ENCODE measurements around the gene SEMA7A.
A peak's percentile ranks its signal among the peaks of the same experiment; 100 is the strongest.
"Not testable (repeated sequence)": the region's sequence is repeated elsewhere in the genome, so short reads cannot be mapped to it uniquely, and the experiment has no call there.

The SEMA7A gene, protein sequence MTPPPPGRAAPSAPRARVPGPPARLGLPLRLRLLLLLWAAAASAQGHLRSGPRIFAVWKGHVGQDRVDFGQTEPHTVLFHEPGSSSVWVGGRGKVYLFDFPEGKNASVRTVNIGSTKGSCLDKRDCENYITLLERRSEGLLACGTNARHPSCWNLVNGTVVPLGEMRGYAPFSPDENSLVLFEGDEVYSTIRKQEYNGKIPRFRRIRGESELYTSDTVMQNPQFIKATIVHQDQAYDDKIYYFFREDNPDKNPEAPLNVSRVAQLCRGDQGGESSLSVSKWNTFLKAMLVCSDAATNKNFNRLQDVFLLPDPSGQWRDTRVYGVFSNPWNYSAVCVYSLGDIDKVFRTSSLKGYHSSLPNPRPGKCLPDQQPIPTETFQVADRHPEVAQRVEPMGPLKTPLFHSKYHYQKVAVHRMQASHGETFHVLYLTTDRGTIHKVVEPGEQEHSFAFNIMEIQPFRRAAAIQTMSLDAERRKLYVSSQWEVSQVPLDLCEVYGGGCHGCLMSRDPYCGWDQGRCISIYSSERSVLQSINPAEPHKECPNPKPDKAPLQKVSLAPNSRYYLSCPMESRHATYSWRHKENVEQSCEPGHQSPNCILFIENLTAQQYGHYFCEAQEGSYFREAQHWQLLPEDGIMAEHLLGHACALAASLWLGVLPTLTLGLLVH

DNA sequence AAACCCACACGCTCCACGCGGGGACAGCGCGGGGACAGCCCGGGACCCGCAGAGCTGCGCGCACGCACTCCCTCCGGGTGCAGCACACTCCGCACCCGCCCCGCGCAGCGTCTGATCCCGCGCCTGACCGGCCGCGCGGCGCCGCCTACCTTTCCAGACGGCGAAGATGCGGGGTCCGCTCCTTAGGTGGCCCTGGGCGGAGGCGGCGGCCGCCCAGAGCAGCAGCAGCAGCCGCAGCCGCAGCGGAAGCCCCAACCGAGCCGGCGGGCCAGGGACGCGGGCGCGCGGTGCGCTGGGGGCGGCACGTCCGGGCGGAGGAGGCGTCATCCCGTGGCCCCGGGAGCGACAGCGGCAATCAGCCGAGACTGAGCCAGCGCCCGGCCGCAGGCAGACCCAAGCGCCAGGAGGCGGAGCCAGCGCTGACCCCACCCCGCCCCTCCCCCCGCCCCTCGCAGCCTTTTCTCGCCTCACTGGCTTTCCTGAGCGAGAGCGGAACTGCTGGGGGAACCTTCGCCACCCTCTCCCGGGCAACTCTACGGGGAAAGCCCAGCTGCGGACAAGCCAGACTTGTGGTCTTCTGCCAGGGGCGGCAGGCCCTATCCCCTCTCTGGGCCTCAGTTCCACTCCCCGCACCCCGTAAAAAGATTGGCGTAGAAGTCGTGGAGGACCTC is at the start of gene SEMA7A:
Gene SEMA7A, minus strand, starts transcription at position 367 of the 671 bp plus-strand sequence. Its CDS starts 40 bp downstream, at position 327.
- no peak for DNase-seq

DNA sequence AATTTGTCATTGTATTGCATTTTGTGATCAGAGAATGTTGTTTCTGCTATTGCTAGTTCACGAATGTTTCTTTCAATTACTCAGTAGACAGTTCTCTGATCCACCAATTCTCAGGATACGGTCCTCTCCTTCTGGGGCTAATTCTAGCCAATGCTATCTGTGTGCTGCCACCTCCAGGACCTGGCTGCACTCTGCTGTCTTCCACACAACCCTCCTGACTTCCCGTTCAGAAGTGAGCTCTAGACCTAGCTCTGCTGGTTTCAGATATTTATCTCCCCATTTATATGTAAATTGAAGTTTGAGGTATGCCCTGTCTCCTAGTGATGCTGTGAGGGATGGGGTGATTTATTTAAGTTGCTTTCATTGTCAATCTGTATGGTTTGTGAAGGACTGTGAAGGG is 48.9 kb upstream of the SEMA7A start:
- DNase-seq = no peak

GRCh38 chr15:74480364-74480763 is 46.6 kb upstream of the SEMA7A start:
- DNase-seq = not testable (repeated sequence)

DNA sequence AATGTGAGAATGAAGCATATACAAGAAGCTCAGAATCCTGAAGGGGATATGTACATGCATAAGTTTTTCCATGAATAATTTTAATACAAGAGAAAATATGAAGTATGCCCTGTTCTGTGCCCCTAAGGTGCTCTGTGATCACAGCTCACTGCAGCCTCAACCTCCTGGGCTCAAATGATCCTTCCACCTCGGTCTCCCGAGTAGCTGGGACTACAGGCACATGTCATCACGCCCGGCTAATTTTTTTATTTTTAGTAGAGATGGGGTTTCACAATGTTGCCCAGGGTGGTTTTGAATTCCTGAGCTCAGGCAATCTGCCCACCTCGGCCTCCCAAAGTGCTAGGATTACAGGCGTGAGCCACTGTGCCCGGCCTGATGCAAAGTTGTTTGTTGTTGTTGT is 37.9 kb upstream of the SEMA7A start:
- not testable (repeated sequence) for DNase-seq

- DNase-seq = no peak
Measured at GRCh38 chr15:74470631-74471395, 37.1 kb upstream of the SEMA7A start.

DNA sequence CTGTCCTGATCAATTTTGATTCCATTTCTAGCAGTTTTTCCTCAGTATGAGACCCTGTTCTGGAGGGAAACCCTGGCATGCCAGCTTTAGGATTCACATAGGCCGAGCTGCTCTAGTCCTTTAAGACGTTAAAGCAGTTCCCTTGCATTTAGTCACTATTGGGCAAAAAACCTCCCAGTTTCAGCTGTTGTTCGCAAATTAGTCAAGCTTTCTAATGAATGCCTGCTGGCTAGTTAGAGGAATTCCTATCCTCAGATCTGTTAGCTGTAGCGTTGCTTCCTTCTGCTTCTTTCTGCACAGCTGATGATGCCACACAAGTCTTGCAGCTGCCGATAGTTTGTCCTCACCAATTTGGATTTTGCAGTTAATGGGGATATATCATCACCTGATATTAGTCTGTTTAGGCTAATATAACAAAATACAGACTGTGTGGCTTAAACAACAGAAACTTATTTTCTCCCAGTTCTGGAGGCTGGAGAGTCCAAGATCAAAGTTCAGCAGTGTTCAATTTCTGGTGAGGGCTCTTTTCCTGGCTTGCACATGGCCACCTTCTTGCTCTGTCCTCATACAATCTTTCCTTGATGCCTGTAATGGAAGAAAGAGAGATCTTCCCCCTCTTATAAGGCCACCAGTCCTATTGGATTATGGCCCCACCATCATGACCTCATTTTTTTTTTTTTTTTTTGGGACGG is 34.7 kb upstream of the SEMA7A start:
- DNase-seq = no peak

- DNase-seq = no peak
Measured at GRCh38 chr15:74466570-74466969, 32.8 kb upstream of the SEMA7A start.

- DNase-seq = no peak
Measured at GRCh38 chr15:74464897-74465296, 31.1 kb upstream of the SEMA7A start.

- no peak for DNase-seq
Measured at GRCh38 chr15:74464216-74464615, 30.5 kb upstream of the SEMA7A start.

GRCh38 chr15:74463634-74464033 is 29.9 kb upstream of the SEMA7A start:
- no peak for DNase-seq

DNA sequence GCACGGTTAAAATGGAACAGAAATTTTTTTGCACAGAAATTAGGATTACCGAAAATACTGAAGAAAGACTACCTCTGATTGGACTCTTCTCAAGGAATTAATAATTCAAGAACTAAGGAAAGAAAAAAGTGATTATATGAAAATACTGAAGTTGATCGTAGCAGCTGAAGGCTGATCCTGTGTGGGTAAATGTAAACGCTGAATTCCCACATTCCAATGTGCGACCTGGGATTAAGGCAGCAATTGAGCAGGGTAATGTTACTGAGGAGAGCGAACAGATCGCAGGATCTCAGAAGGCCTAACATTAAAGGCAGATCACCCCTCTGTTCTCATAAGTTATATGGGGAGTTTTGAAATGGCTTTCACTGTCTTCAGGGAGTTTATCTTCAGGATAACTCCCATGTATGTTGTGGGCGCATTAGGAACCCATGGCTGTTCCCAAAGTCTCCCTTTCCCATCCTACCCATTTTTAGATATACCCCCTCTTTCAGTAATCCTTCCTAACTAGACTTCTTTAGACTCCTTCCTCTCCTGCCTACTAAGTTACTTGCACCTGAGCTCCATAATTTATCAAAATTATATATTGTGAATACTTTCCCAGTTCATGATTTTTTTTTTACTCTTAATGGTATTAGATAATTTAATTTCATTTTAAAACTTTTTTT is 28.2 kb upstream of the SEMA7A start:
- no peak for DNase-seq

DNA sequence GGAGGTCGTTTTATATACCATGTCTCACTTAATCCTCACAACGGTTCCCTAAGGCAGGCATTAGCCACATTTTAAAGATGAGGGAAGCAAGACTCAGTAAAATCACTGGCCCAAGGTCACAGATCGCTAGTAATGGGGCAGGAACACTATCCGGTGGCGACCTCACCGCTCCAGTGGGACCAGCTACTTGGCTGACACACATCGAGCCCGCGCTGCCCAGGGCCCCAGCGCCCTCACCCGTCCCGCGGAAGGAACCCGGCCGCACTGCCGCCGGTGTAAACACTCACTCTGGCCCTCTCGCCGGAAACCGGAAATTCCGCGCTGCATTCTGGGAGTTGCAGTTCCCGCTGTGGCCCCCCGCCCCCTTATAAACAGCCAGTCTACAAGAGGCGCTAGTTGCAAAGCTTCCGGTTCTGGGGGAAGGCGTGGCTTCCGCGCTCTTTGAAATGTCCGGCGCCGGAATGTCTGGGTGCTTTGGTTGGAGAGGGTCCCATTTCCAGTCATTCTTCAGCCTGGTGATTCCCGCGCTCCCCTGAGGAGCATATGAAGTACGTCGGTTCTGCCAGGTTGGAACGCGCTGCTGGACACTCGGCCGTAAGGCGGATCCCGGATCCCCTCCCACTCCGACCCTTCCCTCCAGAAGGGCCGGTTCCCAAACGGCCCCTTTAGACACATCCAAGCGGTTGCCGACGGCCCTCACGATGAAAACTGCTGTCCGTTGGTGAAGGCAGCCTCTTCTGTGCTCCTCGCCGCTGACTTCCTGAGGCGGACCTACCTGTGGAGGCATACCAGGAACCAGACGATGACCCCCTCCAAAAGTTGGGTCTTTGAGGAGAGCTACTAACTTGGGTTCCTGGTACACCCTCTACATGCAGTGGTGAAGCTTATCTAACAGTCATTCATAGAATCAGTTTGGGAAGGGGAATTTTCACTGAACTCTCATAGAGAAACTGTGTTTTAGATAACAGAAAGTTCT is 27.4 kb upstream of the SEMA7A start, which contains the start of gene UBL7:
Gene UBL7, minus strand, starts transcription at position 290 of the 976 bp plus-strand sequence. CDS start 2,293 bp downstream, outside the sequence.
- peak; percentile 73 for DNase-seq

DNA sequence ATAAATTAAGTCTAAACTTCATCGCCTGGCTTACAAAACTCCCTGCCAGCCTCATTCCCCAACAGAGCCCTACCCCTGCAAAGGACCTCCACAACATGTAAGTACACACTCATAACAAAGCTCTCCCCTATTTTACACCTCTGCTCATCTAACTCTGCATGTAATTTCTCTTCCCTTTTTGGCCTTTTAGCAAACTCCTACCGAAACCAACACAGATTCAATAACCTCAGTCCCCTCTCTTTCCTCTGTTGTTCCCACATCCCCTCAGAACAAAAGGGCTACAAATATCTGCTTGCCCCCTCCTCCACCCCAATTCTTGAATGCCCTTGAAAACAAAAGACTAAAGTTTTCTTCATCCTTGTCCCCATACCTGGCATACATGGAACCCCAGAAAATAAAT is 26.5 kb upstream of the SEMA7A start:
- no peak for DNase-seq

DNA sequence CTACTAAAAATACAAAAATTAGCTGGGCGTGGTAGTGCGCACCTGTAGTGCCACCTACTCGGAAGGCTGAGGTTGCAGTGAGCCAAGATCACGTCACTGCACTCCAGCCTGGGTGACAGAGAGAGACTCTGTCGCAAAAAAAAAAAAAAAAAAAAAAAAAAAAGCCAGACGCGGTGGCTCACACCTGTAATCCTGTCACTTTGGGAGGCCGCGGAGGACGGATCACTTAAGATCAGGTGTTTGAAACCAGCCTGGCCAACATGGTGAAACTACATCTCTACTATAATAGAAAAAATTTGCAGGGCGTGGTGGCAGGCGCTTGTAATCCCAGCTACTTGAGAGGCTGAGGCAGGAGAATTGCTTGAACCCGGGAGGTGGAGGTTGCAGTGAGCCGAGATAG is 26.0 kb upstream of the SEMA7A start:
- not testable (repeated sequence) for DNase-seq

DNA sequence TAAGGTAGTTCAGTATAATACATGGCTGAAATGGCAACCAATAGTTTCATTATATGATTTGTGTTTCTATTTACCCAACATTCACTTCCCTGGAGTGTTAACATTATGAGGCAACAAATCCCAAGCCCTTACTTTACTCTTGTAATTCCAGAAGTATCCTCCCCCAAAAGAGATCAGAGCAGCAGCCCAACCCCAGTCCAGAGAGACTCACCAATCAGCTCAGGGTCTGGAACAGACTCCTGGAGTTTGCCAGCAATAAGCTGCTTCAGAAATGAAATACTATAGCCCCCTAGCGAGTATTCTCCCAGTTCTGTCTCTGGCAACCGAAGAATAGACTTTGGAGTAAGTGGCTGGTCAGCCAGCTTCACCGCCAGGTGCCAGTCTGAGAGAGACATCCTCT is 24.7 kb upstream of the SEMA7A start:
- DNase-seq = no peak

GRCh38 chr15:74457036-74457435 is 23.3 kb upstream of the SEMA7A start:
- not testable (repeated sequence) for DNase-seq

DNA sequence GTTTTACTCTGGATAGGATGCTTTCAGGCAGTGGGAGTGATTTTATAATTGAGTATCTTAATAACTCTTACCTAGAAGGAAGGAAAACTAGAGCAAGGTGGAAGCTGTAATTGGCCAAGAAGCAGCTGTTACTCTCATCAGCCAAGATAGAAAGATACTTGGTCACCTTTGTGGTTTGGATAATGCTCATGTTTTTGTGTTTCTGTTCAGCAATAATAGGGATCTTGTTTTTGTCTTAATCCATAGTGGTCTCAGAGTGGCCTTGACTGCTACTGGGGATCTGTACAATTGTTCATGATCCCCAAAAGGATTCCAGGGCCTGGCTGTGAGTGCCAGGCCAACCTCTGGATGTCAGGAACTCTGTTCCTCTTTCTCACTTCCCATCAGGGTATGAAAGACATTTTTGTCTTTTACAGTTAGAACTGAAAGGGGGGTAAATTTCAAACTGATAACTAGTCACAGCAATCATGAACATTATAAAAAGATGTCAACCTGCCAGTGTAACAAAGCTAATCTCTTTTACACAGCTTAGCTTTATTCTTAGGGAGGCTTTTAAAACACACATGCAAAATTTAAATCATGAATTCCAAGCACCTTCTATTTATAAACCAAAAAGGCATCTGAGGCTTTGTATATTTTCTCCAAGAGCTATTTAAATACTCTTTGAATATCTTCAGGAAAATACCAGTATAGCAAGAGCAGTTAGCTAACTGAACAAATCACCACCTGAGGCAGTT is 21.2 kb upstream of the SEMA7A start:
- no peak for DNase-seq

DNA sequence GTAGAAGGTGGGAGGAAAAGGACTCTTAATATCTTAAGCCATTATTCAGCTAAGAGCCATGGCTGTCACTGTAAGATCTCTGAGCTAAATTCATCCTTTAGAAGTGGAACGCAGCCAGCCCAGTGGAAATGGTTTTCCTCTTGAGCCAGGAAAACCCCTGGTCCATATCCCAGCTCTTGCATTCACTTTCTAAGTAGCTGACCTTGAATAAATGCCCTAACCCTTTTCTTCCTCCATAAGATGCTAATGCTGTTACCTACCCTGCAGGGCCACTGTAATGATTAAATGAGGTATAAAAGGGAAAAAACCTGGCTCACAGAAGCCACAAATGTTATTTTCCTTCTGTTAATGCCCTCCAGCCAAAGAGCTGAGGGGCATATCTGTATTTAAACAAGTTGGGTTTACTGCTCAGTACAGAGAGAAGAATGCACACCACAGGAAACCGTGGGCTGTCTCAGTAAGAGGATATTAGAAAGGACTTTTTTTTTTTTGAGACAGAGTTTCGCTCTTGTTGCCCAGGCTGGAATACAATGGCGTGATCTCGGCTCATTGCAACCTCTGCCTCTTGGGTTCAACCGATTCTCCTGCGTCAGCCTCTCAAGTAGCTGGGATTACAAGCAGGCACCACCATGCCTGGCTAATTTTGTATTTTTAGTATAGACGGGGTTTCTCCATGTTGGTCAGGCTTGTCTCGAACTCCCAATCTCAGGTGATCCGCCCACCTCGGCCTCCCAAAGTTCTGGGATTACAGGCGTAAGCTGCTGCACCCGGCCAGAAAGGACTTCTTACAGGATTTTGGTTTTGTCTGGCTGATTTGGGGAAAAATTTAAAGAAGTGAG is 20.4 kb upstream of the SEMA7A start:
- no peak for DNase-seq

Data from NCI-H2081 treated with DMSO at 0.1 percent for 48 hours (cell line).